Astrocyte (in vitro differentiated cells and primary cell): ENCODE data around the gene CLEC1A. TPM values are rescaled to one million over a fixed set of nuclear protein-coding genes. Genes with fewer than 3 reads are reported as not detected.
"Not testable (repeated sequence)": the region's sequence is repeated elsewhere in the genome, so short reads cannot be mapped to it uniquely, and the experiment has no call there.

Experiments
- DNase-seq: peaks from one replicate; pipeline ENCODE4 v3.0.0-alpha.2; 2010; ENCODE audit warnings: low read depth
- FAIRE-seq: peaks from 2 replicates; lab custom pipeline; 2011; peaks lifted over from hg19 to GRCh38; lab: Jason Lieb, UNC
- H2AFZ ChIP-seq: 2 replicates; pipeline ENCODE4 v1.6.0; 2012; ENCODE audit warnings: low read depth, low read length, inconsistent platforms
- H3K27ac ChIP-seq: 2 replicates; pipeline ENCODE4 v1.5.1; 2011; ENCODE audit warnings: low read depth, low read length, inconsistent platforms
- H3K27me3 ChIP-seq: 2 replicates; pipeline ENCODE4 v1.6.0; 2011; ENCODE audit warnings: low read length, inconsistent platforms; ENCODE audit not compliant: insufficient read depth
- H3K36me3 ChIP-seq: 2 replicates; pipeline ENCODE4 v1.5.1; 2011; ENCODE audit warnings: low read length, inconsistent platforms; ENCODE audit not compliant: insufficient read depth
- H3K4me1 ChIP-seq: 2 replicates; pipeline ENCODE4 v1.5.1; 2011; ENCODE audit warnings: low read length, inconsistent platforms; ENCODE audit not compliant: insufficient read depth
- H3K4me2 ChIP-seq: 2 replicates; pipeline ENCODE4 v1.6.0; 2012; ENCODE audit warnings: low read length, inconsistent platforms
- H3K4me3 ChIP-seq: 2 replicates; pipeline ENCODE4 v1.5.1; 2011; ENCODE audit warnings: low read depth, mild to moderate bottlenecking, low read length, inconsistent platforms; ENCODE audit not compliant: insufficient read depth
- H3K79me2 ChIP-seq: 2 replicates; pipeline ENCODE4 v1.6.0; 2012; ENCODE audit warnings: mild to moderate bottlenecking, low read length, inconsistent platforms; ENCODE audit not compliant: insufficient read depth
- H3K9ac ChIP-seq: 2 replicates; pipeline ENCODE4 v1.6.0; 2012; ENCODE audit warnings: mild to moderate bottlenecking, low read length, inconsistent platforms
- H3K9me3 ChIP-seq: 2 replicates; pipeline ENCODE4 v1.5.1; 2012; ENCODE audit warnings: low read depth, mild to moderate bottlenecking, low read length, inconsistent platforms; ENCODE audit not compliant: insufficient read depth
- H4K20me1 ChIP-seq: 2 replicates; pipeline ENCODE4 v1.6.0; 2012; ENCODE audit warnings: low read length, inconsistent platforms; ENCODE audit not compliant: insufficient read depth
- H3K27ac Mint-ChIP-seq: one replicate; pipeline ENCODE4 v1.8.0; 2021; ENCODE audit warnings: mild to moderate bottlenecking, mixed read lengths; ENCODE audit not compliant: unreplicated experiment
- H3K27me3 Mint-ChIP-seq: one replicate; pipeline ENCODE4 v1.8.0; 2021; ENCODE audit warnings: low read depth, mixed read lengths; ENCODE audit not compliant: unreplicated experiment
- H3K36me3 Mint-ChIP-seq: one replicate; pipeline ENCODE4 v1.8.0; 2021; ENCODE audit warnings: low read depth, mixed read lengths; ENCODE audit not compliant: unreplicated experiment
- H3K4me1 Mint-ChIP-seq: one replicate; pipeline ENCODE4 v1.8.0; 2021; ENCODE audit warnings: low read depth, mixed read lengths; ENCODE audit not compliant: unreplicated experiment
- H3K4me3 Mint-ChIP-seq: one replicate; pipeline ENCODE4 v1.8.0; 2021; ENCODE audit warnings: mild to moderate bottlenecking, moderate library complexity, mixed read lengths; ENCODE audit not compliant: unreplicated experiment
- H3K9me3 Mint-ChIP-seq: one replicate; pipeline ENCODE4 v1.8.0; 2021; ENCODE audit warnings: mild to moderate bottlenecking, mixed read lengths; ENCODE audit not compliant: unreplicated experiment
- CTCF ChIP-seq: IDR thresholded peaks from 2 replicates; pipeline ENCODE4 v1.5.1; 2011; ENCODE audit warnings: low read depth, mild to moderate bottlenecking, inconsistent platforms, low read length, moderate library complexity; ENCODE audit not compliant: insufficient read depth
- EZH2 ChIP-seq: IDR thresholded peaks from 2 replicates; pipeline ENCODE4 v1.6.1; 2012; ENCODE audit warnings: mild to moderate bottlenecking, low read length, inconsistent platforms; ENCODE audit not compliant: insufficient read depth
- total RNA-seq: library from RNA; stranded (reverse); gene quantifications from 2 replicates; pipeline ENCODE4 v1.2.1, GENCODE V29; 2021

Gene CLEC1A
- total RNA-seq, 1 donor from 2014 or later: not detected

- H3K4me2 ChIP-seq: peak overlapping the region; percentile 56
Observed at GRCh38 chr12:10027721-10028120, 71.1 kb downstream of the CLEC1A start.

GRCh38 chr12:10027311-10027710 lies 71.5 kb downstream of the CLEC1A start:
- Histone ChIP-seq H3K79me2 (no peaks in the 10 kb centered on the region), H3K27ac (no peak overlapping the region), H3K9me3 (no peaks in the 10 kb centered on the region), H3K36me3 (no peaks in the 10 kb centered on the region), H2AFZ (peak overlapping the region; percentile 59), H3K4me2 (peak overlapping the region; percentile 56), H3K9ac (no peak overlapping the region), H4K20me1 (no peaks in the 10 kb centered on the region), H3K4me1 (peaks cover 6% of the 10 kb centered on the region), H3K4me3 (no peak overlapping the region), H3K27me3 (no peaks in the 10 kb centered on the region)
- Mint-ChIP-seq H3K27me3 (no peaks in the 10 kb centered on the region), H3K4me1 (peaks cover 9% of the 10 kb centered on the region), H3K27ac (no peak overlapping the region), H3K4me3 (no peak overlapping the region), H3K9me3 (peaks cover 2% of the 10 kb centered on the region), H3K36me3 (no peaks in the 10 kb centered on the region)
- DNase-seq: no peak
- TF ChIP-seq EZH2 (no peak), CTCF (no peak)
- peak; percentile 80 for FAIRE-seq

More at GRCh38 chr12:10027721-10028120, 71.1 kb downstream of the CLEC1A start:
- no peaks in the 10 kb centered on the region for H3K9me3 ChIP-seq
- Mint-ChIP-seq H3K36me3 (no peaks in the 10 kb centered on the region), H3K27ac (no peak overlapping the region), H3K27me3 (no peaks in the 10 kb centered on the region), H3K4me1 (peaks cover 9% of the 10 kb centered on the region), H3K9me3 (peaks cover 2% of the 10 kb centered on the region), H3K4me3 (no peak overlapping the region)
- H4K20me1 ChIP-seq: no peaks in the 10 kb centered on the region
- DNase-seq (peak; percentile 1), FAIRE-seq (no peak)
- TF ChIP-seq CTCF: no peak
- TF ChIP-seq EZH2: no peak
- H3K27me3 ChIP-seq: no peaks in the 10 kb centered on the region
- H3K9ac ChIP-seq: no peak overlapping the region
- no peak overlapping the region for H3K4me3 ChIP-seq
- H3K4me1 ChIP-seq: peaks cover 6% of the 10 kb centered on the region
- H3K79me2 ChIP-seq: no peaks in the 10 kb centered on the region
- H3K36me3 ChIP-seq: no peaks in the 10 kb centered on the region
- no peak overlapping the region for H3K27ac ChIP-seq
- H2AFZ ChIP-seq: peak overlapping the region; percentile 59

- DNase-seq, H3K4me1 ChIP-seq, H3K4me3 Mint-ChIP-seq, H3K27me3 Mint-ChIP-seq, H3K4me3 ChIP-seq, H3K27me3 ChIP-seq, H3K9me3 ChIP-seq, H3K27ac ChIP-seq, H3K27ac Mint-ChIP-seq, H3K36me3 Mint-ChIP-seq, H3K4me2 ChIP-seq, H3K36me3 ChIP-seq, H3K4me1 Mint-ChIP-seq, H3K9me3 Mint-ChIP-seq, H3K9ac ChIP-seq, H4K20me1 ChIP-seq, FAIRE-seq, H3K79me2 ChIP-seq, H2AFZ ChIP-seq: not testable (repeated sequence)
Observed at GRCh38 chr12:10026666-10027065, 72.1 kb downstream of the CLEC1A start.
